ENCODE measurements around the gene BMERB1. TPM values are rescaled to one million over a fixed set of nuclear protein-coding genes. Genes with fewer than 3 reads are reported as not detected.
"Not testable (repeated sequence)": the region's sequence is repeated elsewhere in the genome, so short reads cannot be mapped to it uniquely, and the experiment has no call there.

BMERB1 gene
- total and polyA plus RNA-seq, 9 of the 15 experiments (the other 6 are each of a cell fraction or from before 2014, with no cell fraction given), result 0.29 to 2.9 (median 0.94) TPM

DNA sequence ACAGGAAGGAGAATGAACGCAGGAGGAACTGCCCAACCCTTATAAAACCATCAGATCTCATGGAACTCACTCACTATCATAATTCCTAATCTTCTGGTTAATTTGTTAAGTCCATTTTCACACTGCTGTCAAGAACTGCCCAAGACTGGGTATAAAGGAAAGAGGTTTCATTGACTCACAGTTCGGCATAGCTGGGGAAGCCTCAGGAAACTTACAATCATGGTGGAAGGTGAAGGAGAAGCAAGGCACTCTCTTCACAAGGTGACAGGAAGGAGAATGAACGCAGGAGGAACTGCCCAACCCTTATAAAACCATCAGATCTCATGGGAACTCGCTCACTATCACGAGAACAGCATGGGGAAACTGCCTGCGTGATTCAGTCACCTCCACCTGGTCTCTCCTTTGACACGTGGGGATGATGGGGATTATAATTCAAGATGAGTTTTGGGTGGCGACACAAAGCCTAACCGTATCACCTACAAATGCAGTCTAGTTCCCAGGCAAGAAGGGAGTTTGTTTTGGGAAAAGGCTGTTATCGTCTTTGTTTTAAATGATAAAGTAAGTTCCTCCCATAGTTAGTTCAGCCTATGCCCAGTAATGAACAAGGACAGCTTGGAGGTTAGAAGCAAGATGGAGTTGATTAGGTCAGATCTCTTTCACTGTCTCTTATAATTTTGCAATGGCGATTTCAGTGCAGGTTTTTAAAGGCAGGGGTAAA, 139.7 kb downstream of the BMERB1 start (continued):
- not testable (repeated sequence) for TF ChIP-seq REST (IDR thresholded peaks at IDR 0.05; ENCODE audit: borderline replicate concordance); NR2C2 (CRISPR knock-in tag; IDR thresholded peaks at IDR 0.05)
- peak; percentile 81; the same call in 1 of the 2 replicates for TF ChIP-seq REST (CRISPR knock-in tag; IDR thresholded peaks at IDR 0.05; ENCODE audit: low read depth)
- 0 out of 2 replicates have a peak, but pooled peaks have one; percentile 31 for TF ChIP-seq ETV5 (CRISPR knock-in tag; IDR thresholded peaks at IDR 0.05; ENCODE audit: low read depth)
- TF ChIP-seq, protein P1, sequence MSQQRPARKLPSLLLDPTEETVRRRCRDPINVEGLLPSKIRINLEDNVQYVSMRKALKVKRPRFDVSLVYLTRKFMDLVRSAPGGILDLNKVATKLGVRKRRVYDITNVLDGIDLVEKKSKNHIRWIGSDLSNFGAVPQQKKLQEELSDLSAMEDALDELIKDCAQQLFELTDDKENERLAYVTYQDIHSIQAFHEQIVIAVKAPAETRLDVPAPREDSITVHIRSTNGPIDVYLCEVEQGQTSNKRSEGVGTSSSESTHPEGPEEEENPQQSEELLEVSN (IDR thresholded peaks at IDR 0.05; ENCODE audit: borderline replicate concordance in 1 of 2, extremely low read depth in 1 of 2, insufficient read depth in 1 of 2, insufficient read length in 1 of 2, low read depth in 1 of 2, low read length in 1 of 2, poor library complexity in 1 of 2, severe bottlenecking in 1 of 2), result peak; percentile 30 to 57
- peak; percentile 38; the same call in 1 of the 2 replicates for TF ChIP-seq TFAP4 (CRISPR knock-in tag; IDR thresholded peaks at IDR 0.05; ENCODE audit: borderline replicate concordance)
- peak; percentile 61; the same call in 1 of the 2 replicates for TF ChIP-seq NR2C2 (tag; IDR thresholded peaks at IDR 0.05)
- peak; percentile 44; the same call in 1 of the 2 replicates for TF ChIP-seq ELF1 (tag; IDR thresholded peaks at IDR 0.05)
- TF ChIP-seq, protein P2, sequence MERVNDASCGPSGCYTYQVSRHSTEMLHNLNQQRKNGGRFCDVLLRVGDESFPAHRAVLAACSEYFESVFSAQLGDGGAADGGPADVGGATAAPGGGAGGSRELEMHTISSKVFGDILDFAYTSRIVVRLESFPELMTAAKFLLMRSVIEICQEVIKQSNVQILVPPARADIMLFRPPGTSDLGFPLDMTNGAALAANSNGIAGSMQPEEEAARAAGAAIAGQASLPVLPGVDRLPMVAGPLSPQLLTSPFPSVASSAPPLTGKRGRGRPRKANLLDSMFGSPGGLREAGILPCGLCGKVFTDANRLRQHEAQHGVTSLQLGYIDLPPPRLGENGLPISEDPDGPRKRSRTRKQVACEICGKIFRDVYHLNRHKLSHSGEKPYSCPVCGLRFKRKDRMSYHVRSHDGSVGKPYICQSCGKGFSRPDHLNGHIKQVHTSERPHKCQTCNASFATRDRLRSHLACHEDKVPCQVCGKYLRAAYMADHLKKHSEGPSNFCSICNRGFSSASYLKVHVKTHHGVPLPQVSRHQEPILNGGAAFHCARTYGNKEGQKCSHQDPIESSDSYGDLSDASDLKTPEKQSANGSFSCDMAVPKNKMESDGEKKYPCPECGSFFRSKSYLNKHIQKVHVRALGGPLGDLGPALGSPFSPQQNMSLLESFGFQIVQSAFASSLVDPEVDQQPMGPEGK (CRISPR knock-in tag; IDR thresholded peaks at IDR 0.05; ENCODE audit: borderline replicate concordance), result peak; percentile 91; the same call in 1 of the 2 replicates
- peak; percentile 90 for TF ChIP-seq ZNF766 (CRISPR knock-in tag; conservative IDR thresholded peaks at IDR 0.05)
- peak; percentile 81 for TF ChIP-seq TAF7 (tag; IDR thresholded peaks at IDR 0.05)

All from K562 (cell line).